ENCODE results near the gene CHST15. TPM values are rescaled to one million over a fixed set of nuclear protein-coding genes. Genes with fewer than 3 reads are reported as not detected.

Gene CHST15
- polyA plus RNA-seq, 1 donor from 2014 or later = 0.79 TPM

DNA sequence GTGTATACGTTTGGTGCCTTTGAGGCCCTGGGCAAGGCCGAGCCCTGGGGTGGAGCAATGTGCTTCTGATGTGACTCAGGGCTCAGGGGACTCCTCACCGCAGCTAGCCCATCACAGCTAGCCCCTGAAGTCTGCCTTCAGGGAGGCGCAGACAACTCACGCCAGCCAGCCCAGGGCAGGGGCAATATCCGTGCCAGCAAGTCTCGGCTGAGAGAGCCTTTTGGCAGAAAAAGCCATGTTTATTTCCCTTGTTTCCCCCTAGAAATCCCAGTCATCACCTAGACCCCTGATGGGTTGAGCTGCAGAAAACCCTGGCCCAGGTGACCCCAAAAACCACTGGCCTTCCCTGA lies 90.4 kb downstream of the CHST15 start:
- no peaks in the 10 kb centered on the region for H3K36me3 ChIP-seq (ENCODE audit: insufficient read depth, low read length)
- H3K9me2 ChIP-seq (ENCODE audit: insufficient read depth, low read length) = no peaks in the 10 kb centered on the region
- H3K4me2 ChIP-seq (ENCODE audit: low read length) = no peak overlapping the region
- no peaks in the 10 kb centered on the region for H4K20me1 ChIP-seq (ENCODE audit: insufficient read depth)
- H3F3A ChIP-seq (ENCODE audit: insufficient read depth, low read length, poor library complexity, severe bottlenecking) = no peaks in the 10 kb centered on the region
- no peaks in the 10 kb centered on the region for H3K9me3 ChIP-seq (ENCODE audit: low read length)
- H3K79me2 ChIP-seq (replicated peaks; ENCODE audit: insufficient read depth, low read length) = no peaks in the 10 kb centered on the region
- TF ChIP-seq POLR2AphosphoS5 (IDR thresholded peaks at IDR 0.05) = no peak
- no peak for TF ChIP-seq TAF1 (IDR thresholded peaks at IDR 0.05; ENCODE audit: low read depth)
- TF ChIP-seq, protein P1, sequence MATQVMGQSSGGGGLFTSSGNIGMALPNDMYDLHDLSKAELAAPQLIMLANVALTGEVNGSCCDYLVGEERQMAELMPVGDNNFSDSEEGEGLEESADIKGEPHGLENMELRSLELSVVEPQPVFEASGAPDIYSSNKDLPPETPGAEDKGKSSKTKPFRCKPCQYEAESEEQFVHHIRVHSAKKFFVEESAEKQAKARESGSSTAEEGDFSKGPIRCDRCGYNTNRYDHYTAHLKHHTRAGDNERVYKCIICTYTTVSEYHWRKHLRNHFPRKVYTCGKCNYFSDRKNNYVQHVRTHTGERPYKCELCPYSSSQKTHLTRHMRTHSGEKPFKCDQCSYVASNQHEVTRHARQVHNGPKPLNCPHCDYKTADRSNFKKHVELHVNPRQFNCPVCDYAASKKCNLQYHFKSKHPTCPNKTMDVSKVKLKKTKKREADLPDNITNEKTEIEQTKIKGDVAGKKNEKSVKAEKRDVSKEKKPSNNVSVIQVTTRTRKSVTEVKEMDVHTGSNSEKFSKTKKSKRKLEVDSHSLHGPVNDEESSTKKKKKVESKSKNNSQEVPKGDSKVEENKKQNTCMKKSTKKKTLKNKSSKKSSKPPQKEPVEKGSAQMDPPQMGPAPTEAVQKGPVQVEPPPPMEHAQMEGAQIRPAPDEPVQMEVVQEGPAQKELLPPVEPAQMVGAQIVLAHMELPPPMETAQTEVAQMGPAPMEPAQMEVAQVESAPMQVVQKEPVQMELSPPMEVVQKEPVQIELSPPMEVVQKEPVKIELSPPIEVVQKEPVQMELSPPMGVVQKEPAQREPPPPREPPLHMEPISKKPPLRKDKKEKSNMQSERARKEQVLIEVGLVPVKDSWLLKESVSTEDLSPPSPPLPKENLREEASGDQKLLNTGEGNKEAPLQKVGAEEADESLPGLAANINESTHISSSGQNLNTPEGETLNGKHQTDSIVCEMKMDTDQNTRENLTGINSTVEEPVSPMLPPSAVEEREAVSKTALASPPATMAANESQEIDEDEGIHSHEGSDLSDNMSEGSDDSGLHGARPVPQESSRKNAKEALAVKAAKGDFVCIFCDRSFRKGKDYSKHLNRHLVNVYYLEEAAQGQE (IDR thresholded peaks at IDR 0.05; ENCODE audit: borderline replicate concordance) = no peak
- no peak for TF ChIP-seq MXI1 (conservative IDR thresholded peaks at IDR 0.05; ENCODE audit: poor library complexity, severe bottlenecking)
- TF ChIP-seq, protein P2, sequence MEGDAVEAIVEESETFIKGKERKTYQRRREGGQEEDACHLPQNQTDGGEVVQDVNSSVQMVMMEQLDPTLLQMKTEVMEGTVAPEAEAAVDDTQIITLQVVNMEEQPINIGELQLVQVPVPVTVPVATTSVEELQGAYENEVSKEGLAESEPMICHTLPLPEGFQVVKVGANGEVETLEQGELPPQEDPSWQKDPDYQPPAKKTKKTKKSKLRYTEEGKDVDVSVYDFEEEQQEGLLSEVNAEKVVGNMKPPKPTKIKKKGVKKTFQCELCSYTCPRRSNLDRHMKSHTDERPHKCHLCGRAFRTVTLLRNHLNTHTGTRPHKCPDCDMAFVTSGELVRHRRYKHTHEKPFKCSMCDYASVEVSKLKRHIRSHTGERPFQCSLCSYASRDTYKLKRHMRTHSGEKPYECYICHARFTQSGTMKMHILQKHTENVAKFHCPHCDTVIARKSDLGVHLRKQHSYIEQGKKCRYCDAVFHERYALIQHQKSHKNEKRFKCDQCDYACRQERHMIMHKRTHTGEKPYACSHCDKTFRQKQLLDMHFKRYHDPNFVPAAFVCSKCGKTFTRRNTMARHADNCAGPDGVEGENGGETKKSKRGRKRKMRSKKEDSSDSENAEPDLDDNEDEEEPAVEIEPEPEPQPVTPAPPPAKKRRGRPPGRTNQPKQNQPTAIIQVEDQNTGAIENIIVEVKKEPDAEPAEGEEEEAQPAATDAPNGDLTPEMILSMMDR (IDR thresholded peaks at IDR 0.05; ENCODE audit: poor library complexity, severe bottlenecking) = no peak
- TF ChIP-seq EZH2 (IDR thresholded peaks at IDR 0.05; ENCODE audit: borderline replicate concordance, insufficient read depth, low read length, poor library complexity, severe bottlenecking) = no peak
- TF ChIP-seq SMC3 (conservative IDR thresholded peaks at IDR 0.05; ENCODE audit: poor library complexity) = no peak
- TF ChIP-seq EP300 (conservative IDR thresholded peaks at IDR 0.05; ENCODE audit: poor library complexity, severe bottlenecking) = no peak
- TF ChIP-seq RAD21 (conservative IDR thresholded peaks at IDR 0.05) = no peak
- no peak overlapping the region for H2AFZ ChIP-seq (ENCODE audit: low read depth, low read length)
- H3K27me3 ChIP-seq (ENCODE audit: insufficient read depth, low read depth, low read length) = no peaks in the 10 kb centered on the region
- H3K4me3 ChIP-seq (ENCODE audit: low read length) = no peak overlapping the region
- no peak overlapping the region for H3K27ac ChIP-seq (ENCODE audit: low read length)
- H3K9ac ChIP-seq (ENCODE audit: low read length) = no peak overlapping the region

DNA sequence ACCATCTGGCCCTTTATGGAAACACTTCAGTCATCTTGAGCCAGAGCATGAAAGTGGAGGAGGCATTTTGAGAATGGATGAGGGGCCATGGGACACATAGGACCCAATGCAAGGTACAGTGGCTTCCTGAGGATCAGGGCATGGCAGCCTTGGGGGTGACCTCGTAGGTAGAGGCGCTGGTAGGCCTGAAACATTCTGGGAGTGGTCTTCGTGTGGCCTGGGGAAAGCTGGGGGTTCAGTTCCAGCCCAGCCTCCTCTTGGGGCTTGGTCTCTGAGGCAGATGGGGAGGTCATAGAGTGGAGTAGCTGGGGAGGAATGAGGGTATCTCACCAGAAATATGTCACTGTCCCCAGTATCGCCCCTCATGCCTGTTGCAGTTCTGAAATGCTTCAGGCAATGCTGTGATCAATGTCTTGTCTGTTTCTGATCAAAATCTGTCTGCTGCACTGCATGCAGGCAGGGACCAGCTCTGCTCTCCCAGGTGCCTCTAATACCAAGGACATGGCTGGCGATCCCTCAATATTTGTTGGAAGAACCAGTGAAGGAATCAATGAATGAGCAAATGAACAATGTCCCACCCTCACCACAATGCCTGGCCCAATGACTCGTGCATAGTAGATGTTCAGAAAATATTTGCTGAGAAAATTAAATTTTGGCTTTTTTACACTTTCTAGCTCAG lies 90.9 kb downstream of the CHST15 start:
- Histone ChIP-seq H3F3A (ENCODE audit: insufficient read depth, low read length, poor library complexity, severe bottlenecking) (no peaks in the 10 kb centered on the region), H3K9me3 (ENCODE audit: low read length) (no peaks in the 10 kb centered on the region), H3K36me3 (ENCODE audit: insufficient read depth, low read length) (no peaks in the 10 kb centered on the region), H3K79me2 (replicated peaks; ENCODE audit: insufficient read depth, low read length) (no peaks in the 10 kb centered on the region), H4K20me1 (ENCODE audit: insufficient read depth) (no peaks in the 10 kb centered on the region), H3K9ac (ENCODE audit: low read length) (no peak overlapping the region), H3K4me2 (ENCODE audit: low read length) (no peak overlapping the region), H3K9me2 (ENCODE audit: insufficient read depth, low read length) (no peaks in the 10 kb centered on the region), H2AFZ (ENCODE audit: low read depth, low read length) (no peak overlapping the region), H3K27ac (ENCODE audit: low read length) (no peak overlapping the region), H3K4me3 (ENCODE audit: low read length) (no peak overlapping the region), H3K27me3 (ENCODE audit: insufficient read depth, low read depth, low read length) (no peaks in the 10 kb centered on the region)
- TF ChIP-seq, protein P2 (IDR thresholded peaks at IDR 0.05; ENCODE audit: poor library complexity, severe bottlenecking) = no peak
- TF ChIP-seq, protein P1 (IDR thresholded peaks at IDR 0.05; ENCODE audit: borderline replicate concordance) = no peak
- TF ChIP-seq EZH2 (IDR thresholded peaks at IDR 0.05; ENCODE audit: borderline replicate concordance, insufficient read depth, low read length, poor library complexity, severe bottlenecking) (no peak), TAF1 (IDR thresholded peaks at IDR 0.05; ENCODE audit: low read depth) (no peak), SMC3 (conservative IDR thresholded peaks at IDR 0.05; ENCODE audit: poor library complexity) (no peak), POLR2AphosphoS5 (IDR thresholded peaks at IDR 0.05) (no peak), RAD21 (conservative IDR thresholded peaks at IDR 0.05) (no peak), EP300 (conservative IDR thresholded peaks at IDR 0.05; ENCODE audit: poor library complexity, severe bottlenecking) (no peak), MXI1 (conservative IDR thresholded peaks at IDR 0.05; ENCODE audit: poor library complexity, severe bottlenecking) (no peak)
